HCT116 (cell line): ENCODE data around the gene ATP5PO.

ENCODE experiments used
- CTCF ChIP-seq, 3 experiments: fragments of 200-600 bp in 1 of 3; sonication (generic) in 1 of 3; IDR thresholded peaks in 2 of 3; conservative IDR thresholded peaks in 1 of 3; 2 replicates each; pipeline ENCODE4 v1.5.1; 2012 to 2017; ENCODE audit warnings: low read depth in 2 of 3, low read length in 2 of 3, antibody characterized with exemption in 1 of 3, borderline replicate concordance in 1 of 3, control low read depth in 1 of 3, mild to moderate bottlenecking in 1 of 3, mixed read lengths in 1 of 3, mixed run types in 1 of 3, moderate library complexity in 1 of 3; ENCODE audit not compliant: insufficient read depth in 1 of 3
- EZH2phosphoT487 ChIP-seq: fragments of 200-600 bp; IDR thresholded peaks from 2 replicates; pipeline ENCODE4 v1.6.1; 2018; ENCODE audit warnings: antibody characterized with exemption, borderline replicate concordance
- POLR2A ChIP-seq: IDR thresholded peaks from 2 replicates; pipeline ENCODE4 v1.7.0; 2011; ENCODE audit warnings: borderline replicate concordance; ENCODE audit not compliant: insufficient read depth, insufficient read length; ENCODE audit errors: extremely low read depth
- ZNF274 ChIP-seq: fragments of 200-500 bp; sonication (Bioruptor generic); IDR thresholded peaks from 2 replicates; pipeline ENCODE4 v1.6.1; 2014; ENCODE audit warnings: mild to moderate bottlenecking, low read depth, low read length, inconsistent platforms

GRCh38 chr21:33916200-33916567 is 580 bp upstream of the ATP5PO start:
- no peak for TF ChIP-seq CTCF (IDR thresholded peaks at IDR 0.05 in 2 of 3, conservative IDR thresholded peaks at IDR 0.05 in 1 of 3; ENCODE audit: borderline replicate concordance in 1 of 3, insufficient read depth in 1 of 3, low read depth in 2 of 3, low read length in 2 of 3)
- TF ChIP-seq EZH2phosphoT487, result no peak
- no peak for TF ChIP-seq ZNF274
- TF ChIP-seq POLR2A, result peak; percentile 2
